CD4-positive, alpha-beta T cell treated with Interleukin-6 at 100 ng/mL for 8 hours (primary cell): ENCODE data around the gene TAOK3.
"Not testable (repeated sequence)": the region's sequence is repeated elsewhere in the genome, so short reads cannot be mapped to it uniquely, and the experiment has no call there.

ENCODE experiments used
- DNase-seq: peaks from one replicate; pipeline ENCODE4 v3.0.0-alpha.2; 2020; ENCODE audit warnings: mixed read lengths, low spot score

Gene TAOK3

DNA sequence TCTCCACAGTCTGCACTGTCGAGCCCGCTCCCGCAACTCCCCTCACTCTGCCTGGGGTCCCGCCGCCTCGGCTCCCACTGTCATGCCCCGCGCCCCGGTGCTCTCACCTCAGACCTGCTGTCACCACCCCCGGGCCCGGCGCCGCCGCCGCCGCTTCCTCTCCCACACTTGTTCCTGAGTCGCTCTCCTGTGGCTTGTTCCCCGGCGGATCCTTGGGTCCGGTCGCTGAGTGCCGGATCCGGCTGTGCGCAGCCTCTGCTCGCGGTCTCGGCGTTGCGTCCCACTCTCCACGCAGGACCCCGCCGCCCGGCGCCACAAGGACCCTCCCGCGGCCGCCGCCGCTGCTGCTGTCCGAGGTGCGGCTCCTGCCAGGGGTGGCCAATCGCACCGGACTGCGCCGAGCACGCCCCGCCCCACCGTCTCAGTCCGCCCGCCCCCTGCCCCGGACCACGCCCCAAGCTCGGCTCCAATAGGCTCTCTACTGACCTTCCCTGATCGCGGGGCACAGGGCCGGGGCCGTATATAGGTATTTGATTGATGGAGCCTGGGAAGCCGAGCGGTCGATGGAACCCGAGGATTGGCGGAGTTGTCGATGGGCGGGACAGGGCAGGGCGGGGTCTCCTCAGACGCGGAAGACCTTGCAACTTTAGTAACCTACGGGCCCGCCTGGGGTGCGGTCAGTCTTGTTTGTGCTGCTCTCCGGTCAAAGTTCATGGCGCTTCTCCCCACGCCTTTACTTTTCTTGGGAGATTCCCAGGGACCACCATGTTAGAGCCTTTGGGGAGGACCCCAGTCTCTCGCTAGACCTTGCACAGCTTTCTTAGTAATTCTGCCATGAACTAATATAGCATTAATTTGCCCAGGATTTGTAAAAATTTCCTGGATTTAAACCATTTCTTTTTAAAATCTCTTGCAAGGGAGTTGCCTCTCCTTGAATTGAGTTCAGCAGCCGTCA lies at the start of gene TAOK3:
Gene TAOK3, minus strand, starts transcription at position 367 of the 955 bp plus-strand sequence. CDS start 117,340 bp downstream, outside the sequence.
- peak; percentile 98 for DNase-seq

GRCh38 chr12:118420673-118421072 lies 48.0 kb upstream of the TAOK3 start:
- DNase-seq, result no peak

- DNase-seq, result no peak
Measured at GRCh38 chr12:118418385-118419057, 45.8 kb upstream of the TAOK3 start.

DNA sequence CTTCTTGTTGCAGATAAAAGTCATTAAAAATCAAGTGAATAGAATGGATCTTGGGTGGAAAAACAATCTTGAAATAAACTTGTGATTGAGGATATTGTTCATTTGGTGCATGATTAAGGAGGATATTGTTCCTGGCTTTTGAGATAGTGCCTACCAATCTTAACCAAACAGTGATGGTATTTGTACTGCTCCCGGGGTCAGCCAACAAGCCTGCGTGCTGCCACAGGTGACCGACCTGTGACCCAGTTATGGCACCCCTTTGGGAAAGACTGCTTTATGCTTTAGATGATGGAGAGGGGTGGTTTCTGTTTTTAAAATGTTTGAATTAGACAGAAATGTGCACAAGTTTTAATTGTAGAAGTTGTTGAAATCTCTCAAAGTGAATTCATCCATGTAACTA lies 45.2 kb upstream of the TAOK3 start:
- DNase-seq, result no peak

- no peak for DNase-seq
Measured at GRCh38 chr12:118409834-118410233, 37.1 kb upstream of the TAOK3 start.

- not testable (repeated sequence) for DNase-seq
Measured at GRCh38 chr12:118408241-118408640, 35.5 kb upstream of the TAOK3 start.

- peak; percentile 25 for DNase-seq
Measured at GRCh38 chr12:118404876-118405521, 32.3 kb upstream of the TAOK3 start.

GRCh38 chr12:118402251-118402650 lies 29.5 kb upstream of the TAOK3 start:
- DNase-seq, result no peak

- no peak for DNase-seq
Measured at GRCh38 chr12:118398940-118399339, 26.2 kb upstream of the TAOK3 start.

DNA sequence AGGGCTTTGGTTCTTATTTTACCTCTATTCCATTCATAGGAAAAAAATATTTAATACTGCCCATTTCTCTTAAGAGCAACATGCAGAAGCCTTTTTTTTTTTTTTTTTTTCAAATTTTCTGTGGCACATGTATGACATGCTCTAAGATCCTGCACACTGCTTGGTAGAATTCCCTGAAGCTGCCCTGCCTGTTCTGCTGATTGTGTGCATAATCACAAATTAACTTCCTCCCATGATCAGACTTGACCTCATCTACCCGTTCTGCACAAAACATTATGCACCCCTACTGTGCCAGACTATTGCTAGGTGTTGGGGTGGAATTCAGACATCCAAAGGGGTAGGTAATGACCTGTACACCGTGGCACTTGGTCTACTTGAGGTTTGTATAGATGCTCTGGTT lies 25.8 kb upstream of the TAOK3 start:
- DNase-seq, result no peak

GRCh38 chr12:118397708-118398440 lies 25.2 kb upstream of the TAOK3 start:
- DNase-seq, result no peak

- no peak for DNase-seq
Measured at GRCh38 chr12:118391836-118392235, 19.1 kb upstream of the TAOK3 start.

- no peak for DNase-seq
Measured at GRCh38 chr12:118391424-118391823, 18.7 kb upstream of the TAOK3 start.

GRCh38 chr12:118377884-118378470 lies 5.3 kb upstream of the TAOK3 start:
- peak; percentile 58 for DNase-seq

GRCh38 chr12:118377021-118377883 lies 4.5 kb upstream of the TAOK3 start:
- no peak for DNase-seq

DNA sequence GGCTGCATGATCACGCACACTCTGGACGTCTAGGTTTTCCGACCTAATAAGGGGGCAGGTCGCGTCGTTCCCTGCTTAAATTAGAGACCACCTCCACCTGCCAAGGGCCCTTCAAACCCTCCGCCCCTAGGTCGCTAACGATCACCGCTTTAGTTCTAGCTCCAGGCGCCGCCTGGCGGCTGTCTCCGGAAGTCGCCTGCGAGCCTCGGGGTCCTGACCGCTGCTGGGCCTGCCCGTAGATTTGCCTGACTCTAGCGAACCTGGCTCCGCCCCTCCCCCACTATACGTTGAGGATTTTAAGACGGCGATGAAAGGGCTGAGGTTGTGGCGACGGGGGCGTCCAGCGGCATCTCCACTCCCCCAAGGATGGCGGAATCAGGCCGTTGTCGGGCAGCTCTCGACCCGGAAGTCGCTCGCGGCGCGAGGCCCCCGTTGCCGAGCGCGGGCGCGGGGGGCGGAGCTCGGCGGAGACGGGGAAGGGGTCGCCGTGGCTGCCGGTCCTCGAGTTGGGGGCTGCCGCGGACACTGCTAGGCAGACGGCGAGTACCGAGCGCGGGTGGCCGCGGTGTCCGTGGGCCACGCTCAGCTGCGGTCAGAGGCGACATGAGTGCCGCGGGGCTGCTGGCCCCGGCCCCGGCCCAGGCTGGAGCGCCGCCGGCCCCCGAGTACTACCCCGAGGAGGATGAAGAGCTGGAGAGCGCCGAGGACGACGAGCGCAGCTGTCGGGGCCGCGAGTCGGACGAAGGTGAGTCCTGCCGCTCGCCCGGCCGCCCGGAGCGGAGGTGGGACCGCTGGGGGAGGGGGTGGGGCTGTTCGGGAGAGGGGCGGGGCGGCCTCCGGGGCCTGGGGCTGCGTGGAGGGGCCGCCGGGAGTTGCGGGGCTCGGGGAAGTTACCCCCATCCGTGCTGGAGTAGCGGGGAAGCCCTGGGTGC lies 3.6 kb upstream of the TAOK3 start, which contains the start of gene SUDS3:
Gene SUDS3, plus strand, starts transcription at position 467 of the 932 bp plus-strand sequence. Its CDS starts 137 bp downstream, at position 604.
- peak; percentile 90 for DNase-seq

DNA sequence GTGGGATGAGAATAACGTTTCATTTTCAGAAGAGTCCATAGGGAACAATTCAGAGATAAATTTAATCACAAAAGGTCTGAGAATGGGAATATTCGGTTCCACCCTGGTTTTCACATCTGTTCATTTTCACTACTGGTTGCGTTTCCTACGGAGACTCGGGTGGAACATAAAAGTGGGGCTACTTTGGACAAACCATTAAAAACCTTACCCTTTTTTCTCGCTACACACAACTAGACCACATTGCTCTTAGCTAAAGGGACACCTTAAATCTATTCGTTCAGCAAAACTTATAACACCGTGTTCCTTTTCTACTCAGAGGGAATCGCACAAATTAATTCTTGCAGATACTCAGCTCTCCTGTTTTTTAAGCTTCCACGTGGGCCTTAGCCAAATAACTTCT lies 2.6 kb upstream of the TAOK3 start:
- DNase-seq, result no peak

DNA sequence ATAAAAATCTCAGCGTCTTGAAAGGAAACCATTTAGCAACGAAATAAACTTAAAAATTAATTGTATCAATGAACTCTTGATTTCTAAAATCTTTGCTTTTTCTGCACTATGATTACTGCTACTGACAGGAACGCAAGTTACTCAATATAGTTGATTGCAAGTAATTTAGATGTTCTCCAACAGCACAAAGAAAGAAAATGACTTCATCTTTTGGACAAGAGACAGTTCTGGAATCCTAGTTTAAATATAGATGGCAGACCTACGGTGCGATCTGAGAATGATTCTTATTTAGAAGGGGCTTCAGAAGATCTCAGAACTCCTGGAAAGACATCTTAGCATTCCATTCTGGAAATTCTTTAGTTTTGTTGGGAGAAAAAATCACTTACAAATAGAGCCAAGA lies 2.2 kb upstream of the TAOK3 start:
- DNase-seq, result no peak

DNA sequence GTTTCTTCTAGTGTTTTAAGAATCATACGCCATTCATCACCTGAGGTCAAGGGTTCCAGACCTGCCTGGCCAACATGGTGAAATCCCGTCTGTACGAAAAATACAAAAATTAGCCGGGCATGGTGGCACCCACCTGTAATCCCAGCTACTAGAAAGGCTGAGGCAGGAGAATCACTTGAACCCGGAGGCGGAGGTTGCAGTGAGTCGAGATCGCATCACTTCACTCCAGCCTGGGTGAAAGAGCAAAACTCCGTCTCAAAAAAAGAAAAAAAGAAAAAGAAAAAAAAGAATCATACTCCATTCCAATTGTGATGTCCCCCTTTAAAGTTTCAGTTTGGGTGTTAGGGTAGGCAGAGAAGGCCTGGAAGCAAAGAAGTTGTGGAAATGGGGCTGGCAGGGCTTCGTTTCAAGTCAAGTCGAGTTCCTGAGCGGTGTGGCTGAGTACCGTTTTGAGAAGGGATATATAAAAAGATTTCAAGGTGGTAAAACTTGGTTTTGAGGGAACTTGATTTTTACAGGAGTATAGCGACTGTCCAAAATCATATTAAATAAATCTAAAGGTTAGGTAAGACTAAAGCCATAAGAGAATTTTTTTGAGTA lies 1.5 kb upstream of the TAOK3 start:
- no peak for DNase-seq
